GM19463 (cell line): Measurements from ENCODE around the gene GATM.

Experiments used
- ATAC-seq: cut with Tn5 transposase; IDR thresholded peaks from one replicate; pipeline ENCODE4 v1.9.1; 2021; ENCODE audit warnings: mild to moderate bottlenecking, moderate library complexity; ENCODE audit not compliant: unreplicated experiment

The GATM gene

GRCh38 chr15:45378149-45378912 lies at the start of gene GATM:
TSS of gene GATM (minus strand) at chr15:45378544. CDS start at chr15:45378453, 91 bp downstream.
- peak; percentile 85 for ATAC-seq

- ATAC-seq = no peak
Observed at GRCh38 chr15:45427085-45427484, 48.7 kb upstream of the GATM start.

GRCh38 chr15:45425135-45425534 lies 46.8 kb upstream of the GATM start:
- no peak for ATAC-seq

- ATAC-seq = no peak
Observed at GRCh38 chr15:45424429-45424828, 46.1 kb upstream of the GATM start.

GRCh38 chr15:45417303-45417950 lies 39.1 kb upstream of the GATM start:
- ATAC-seq = no peak

GRCh38 chr15:45414215-45414885 lies 36.0 kb upstream of the GATM start:
- no peak for ATAC-seq

- no peak for ATAC-seq
Observed at GRCh38 chr15:45409596-45409995, 31.3 kb upstream of the GATM start.

- ATAC-seq = no peak
Observed at GRCh38 chr15:45407786-45408185, 29.4 kb upstream of the GATM start.

GRCh38 chr15:45402955-45403877 lies 24.9 kb upstream of the GATM start:
- peak; percentile 19 for ATAC-seq

GRCh38 chr15:45402162-45402954 lies 24.0 kb upstream of the GATM start:
- peak; percentile 82 for ATAC-seq

GRCh38 chr15:45401665-45402161 lies 23.4 kb upstream of the GATM start:
- ATAC-seq = no peak

- no peak for ATAC-seq
Observed at GRCh38 chr15:45399381-45400212, 21.3 kb upstream of the GATM start.

- ATAC-seq = no peak
Observed at GRCh38 chr15:45397116-45397665, 18.8 kb upstream of the GATM start.

- ATAC-seq = no peak
Observed at GRCh38 chr15:45395943-45396342, 17.6 kb upstream of the GATM start.

- no peak for ATAC-seq
Observed at GRCh38 chr15:45394681-45395080, 16.3 kb upstream of the GATM start.

GRCh38 chr15:45393851-45394250 lies 15.5 kb upstream of the GATM start:
- ATAC-seq = no peak

- ATAC-seq = no peak
Observed at GRCh38 chr15:45392584-45392855, 14.2 kb upstream of the GATM start.

GRCh38 chr15:45391746-45392583 lies 13.6 kb upstream of the GATM start:
- peak; percentile 94 for ATAC-seq
